Vagina (tissue), 2 donors: ENCODE measurements around the gene KCNH8.

Experiments
- POLR2A ChIP-seq, 2 donors: fragments of 450-650 bp; IDR thresholded peaks; one replicate each; pipeline ENCODE4 v1.6.1; 2017; ENCODE audit warnings: antibody characterized with exemption in 2 of 2, mild to moderate bottlenecking in 2 of 2, moderate library complexity in 2 of 2
- TF ChIP-seq, protein P1 (sequence below), 3 experiments: fragments of 450-650 bp in 2 of 3; fragments of 200-600 bp in 1 of 3; sonication (generic) in 1 of 3; IDR thresholded peaks; one replicate each; pipeline ENCODE4 v1.5.1; 2017 to 2019; ENCODE audit warnings: antibody characterized with exemption in 3 of 3, mild to moderate bottlenecking in 2 of 3, moderate library complexity in 2 of 3

DNA sequence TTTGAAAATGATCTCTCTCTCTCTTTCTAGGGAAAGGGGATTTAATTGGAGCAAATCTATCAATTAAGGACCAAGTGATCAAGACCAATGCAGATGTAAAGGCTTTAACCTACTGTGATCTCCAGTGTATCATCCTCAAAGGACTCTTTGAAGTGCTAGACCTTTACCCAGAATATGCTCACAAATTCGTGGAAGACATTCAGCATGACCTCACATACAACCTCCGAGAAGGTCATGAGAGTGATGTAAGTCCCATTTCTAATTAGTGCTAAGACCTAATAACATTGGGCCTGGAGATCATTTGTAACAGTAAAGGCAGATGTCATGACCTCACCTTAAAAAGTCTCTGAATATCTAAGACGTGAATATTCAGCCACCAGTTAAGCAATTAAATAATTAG is 308.4 kb downstream of the KCNH8 start:
- TF ChIP-seq, protein P1, sequence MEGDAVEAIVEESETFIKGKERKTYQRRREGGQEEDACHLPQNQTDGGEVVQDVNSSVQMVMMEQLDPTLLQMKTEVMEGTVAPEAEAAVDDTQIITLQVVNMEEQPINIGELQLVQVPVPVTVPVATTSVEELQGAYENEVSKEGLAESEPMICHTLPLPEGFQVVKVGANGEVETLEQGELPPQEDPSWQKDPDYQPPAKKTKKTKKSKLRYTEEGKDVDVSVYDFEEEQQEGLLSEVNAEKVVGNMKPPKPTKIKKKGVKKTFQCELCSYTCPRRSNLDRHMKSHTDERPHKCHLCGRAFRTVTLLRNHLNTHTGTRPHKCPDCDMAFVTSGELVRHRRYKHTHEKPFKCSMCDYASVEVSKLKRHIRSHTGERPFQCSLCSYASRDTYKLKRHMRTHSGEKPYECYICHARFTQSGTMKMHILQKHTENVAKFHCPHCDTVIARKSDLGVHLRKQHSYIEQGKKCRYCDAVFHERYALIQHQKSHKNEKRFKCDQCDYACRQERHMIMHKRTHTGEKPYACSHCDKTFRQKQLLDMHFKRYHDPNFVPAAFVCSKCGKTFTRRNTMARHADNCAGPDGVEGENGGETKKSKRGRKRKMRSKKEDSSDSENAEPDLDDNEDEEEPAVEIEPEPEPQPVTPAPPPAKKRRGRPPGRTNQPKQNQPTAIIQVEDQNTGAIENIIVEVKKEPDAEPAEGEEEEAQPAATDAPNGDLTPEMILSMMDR (IDR thresholded peaks at IDR 0.05): no peak
- TF ChIP-seq POLR2A (IDR thresholded peaks at IDR 0.05): no peak
